ENCODE data around the gene CREB3.

Gene CREB3

DNA sequence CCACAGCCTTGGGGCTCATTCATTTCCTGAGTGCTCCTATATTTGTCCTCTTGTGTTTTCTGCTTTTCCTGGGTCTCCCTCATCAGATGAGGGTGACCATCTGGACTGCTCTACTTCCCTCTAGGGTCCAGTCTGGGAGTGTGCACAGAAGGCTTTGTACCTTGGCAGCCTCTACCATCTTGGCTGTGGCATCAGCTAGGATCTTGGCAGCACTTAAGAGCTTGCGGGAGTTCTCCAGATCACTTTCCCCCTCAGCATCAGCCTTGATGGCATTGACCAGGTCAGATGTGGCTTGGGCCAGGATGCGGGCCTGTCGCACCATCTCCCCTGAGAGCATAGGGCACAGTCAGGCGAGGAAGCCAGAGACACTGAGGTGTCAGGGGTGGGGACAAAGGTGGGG, 16.2 kb upstream of the CREB3 start:
- peaks cover 7% of the 10 kb centered on the region; the same call in 1 of the 2 replicates for H4K20me1 ChIP-seq (ENCODE audit: insufficient read depth, low read length)
- H3K9ac ChIP-seq (ENCODE audit: low read depth, low read length): no peak overlapping the region
- peaks cover 99% of the 10 kb centered on the region for H3K36me3 ChIP-seq (ENCODE audit: insufficient read depth, low read length)
- no peaks in the 10 kb centered on the region for H3K79me2 ChIP-seq (ENCODE audit: insufficient read depth, low read length)
- no peaks in the 10 kb centered on the region for H3K27me3 ChIP-seq (ENCODE audit: insufficient read depth, low read length, poor library complexity)
- no peaks in the 10 kb centered on the region for H3K9me3 ChIP-seq (ENCODE audit: insufficient read depth, low read length, severe bottlenecking)
- no peak overlapping the region for H3K4me2 ChIP-seq (ENCODE audit: insufficient read depth, low read length)
- H3K4me3 ChIP-seq (ENCODE audit: low read depth in 1 of 2, low read length in 2 of 2): no peak overlapping the region
- DNase-seq (no peak), ATAC-seq (ENCODE audit: insufficient read depth, low read depth) (no peak)
- no peak overlapping the region for H2AFZ ChIP-seq (ENCODE audit: low read depth, low read length)
- TF ChIP-seq EZH2 (IDR thresholded peaks at IDR 0.05; ENCODE audit: borderline replicate concordance, low read depth, low read length, severe bottlenecking): no peak
- TF ChIP-seq, protein P1, sequence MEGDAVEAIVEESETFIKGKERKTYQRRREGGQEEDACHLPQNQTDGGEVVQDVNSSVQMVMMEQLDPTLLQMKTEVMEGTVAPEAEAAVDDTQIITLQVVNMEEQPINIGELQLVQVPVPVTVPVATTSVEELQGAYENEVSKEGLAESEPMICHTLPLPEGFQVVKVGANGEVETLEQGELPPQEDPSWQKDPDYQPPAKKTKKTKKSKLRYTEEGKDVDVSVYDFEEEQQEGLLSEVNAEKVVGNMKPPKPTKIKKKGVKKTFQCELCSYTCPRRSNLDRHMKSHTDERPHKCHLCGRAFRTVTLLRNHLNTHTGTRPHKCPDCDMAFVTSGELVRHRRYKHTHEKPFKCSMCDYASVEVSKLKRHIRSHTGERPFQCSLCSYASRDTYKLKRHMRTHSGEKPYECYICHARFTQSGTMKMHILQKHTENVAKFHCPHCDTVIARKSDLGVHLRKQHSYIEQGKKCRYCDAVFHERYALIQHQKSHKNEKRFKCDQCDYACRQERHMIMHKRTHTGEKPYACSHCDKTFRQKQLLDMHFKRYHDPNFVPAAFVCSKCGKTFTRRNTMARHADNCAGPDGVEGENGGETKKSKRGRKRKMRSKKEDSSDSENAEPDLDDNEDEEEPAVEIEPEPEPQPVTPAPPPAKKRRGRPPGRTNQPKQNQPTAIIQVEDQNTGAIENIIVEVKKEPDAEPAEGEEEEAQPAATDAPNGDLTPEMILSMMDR (IDR thresholded peaks at IDR 0.05; ENCODE audit: borderline replicate concordance, extremely low read depth, low read length, poor library complexity, severe bottlenecking): no peak
- H3K27ac ChIP-seq (ENCODE audit: low read length): no peak overlapping the region
- no peaks in the 10 kb centered on the region for H3K4me1 ChIP-seq (ENCODE audit: insufficient read depth, low read length)

DNA sequence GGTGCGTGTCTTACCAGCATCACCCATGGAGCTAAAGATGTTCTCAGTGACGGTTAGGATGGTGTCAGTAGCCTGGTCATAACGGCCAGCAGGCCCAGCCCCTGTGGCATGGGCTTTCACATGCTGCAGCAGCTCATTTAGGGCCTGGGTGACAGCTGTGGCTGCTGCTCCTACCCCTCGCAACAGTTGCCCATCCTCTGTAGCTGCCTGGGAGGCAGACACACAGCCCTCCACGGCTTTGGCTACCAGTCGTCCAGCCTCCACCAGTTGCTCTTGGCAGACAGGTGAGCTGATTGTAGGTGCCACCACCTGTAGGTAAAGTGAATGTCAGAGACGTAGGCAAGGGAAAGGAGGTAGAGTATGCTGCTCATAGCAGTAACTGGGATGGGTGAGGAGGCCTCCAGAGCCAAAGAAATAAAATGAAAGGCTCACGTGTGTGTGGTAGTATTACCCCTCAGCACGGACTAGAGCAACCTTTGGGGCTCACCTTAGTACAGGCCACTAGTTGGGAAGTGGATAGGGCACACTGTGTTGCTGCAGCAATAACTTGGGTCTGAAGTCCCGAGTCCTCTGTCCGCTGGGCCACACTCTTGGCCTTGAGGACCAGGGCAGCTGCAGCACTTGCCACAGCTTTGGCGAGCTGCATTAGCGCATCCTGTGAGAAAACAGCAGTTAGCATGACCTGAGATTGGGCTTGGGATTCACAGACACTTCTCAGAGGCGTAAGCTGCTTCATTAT, 15.2 kb upstream of the CREB3 start:
- no peak overlapping the region for H2AFZ ChIP-seq (ENCODE audit: low read depth, low read length)
- no peak overlapping the region for H3K9ac ChIP-seq (ENCODE audit: low read depth, low read length)
- H3K4me1 ChIP-seq (ENCODE audit: insufficient read depth, low read length): no peaks in the 10 kb centered on the region
- TF ChIP-seq, protein P1 (IDR thresholded peaks at IDR 0.05; ENCODE audit: borderline replicate concordance, extremely low read depth, low read length, poor library complexity, severe bottlenecking): no peak
- no peak for TF ChIP-seq EZH2 (IDR thresholded peaks at IDR 0.05; ENCODE audit: borderline replicate concordance, low read depth, low read length, severe bottlenecking)
- H3K27ac ChIP-seq (ENCODE audit: low read length): no peak overlapping the region
- no peaks in the 10 kb centered on the region for H3K9me3 ChIP-seq (ENCODE audit: insufficient read depth, low read length, severe bottlenecking)
- no peak overlapping the region for H3K4me3 ChIP-seq (ENCODE audit: low read depth in 1 of 2, low read length in 2 of 2)
- no peaks in the 10 kb centered on the region for H3K79me2 ChIP-seq (ENCODE audit: insufficient read depth, low read length)
- ATAC-seq (ENCODE audit: insufficient read depth, low read depth) (no peak), DNase-seq (no peak)
- H3K4me2 ChIP-seq (ENCODE audit: insufficient read depth, low read length): no peak overlapping the region
- H4K20me1 ChIP-seq (ENCODE audit: insufficient read depth, low read length): peaks cover 4% of the 10 kb centered on the region; the same call in 1 of the 2 replicates
- no peaks in the 10 kb centered on the region for H3K27me3 ChIP-seq (ENCODE audit: insufficient read depth, low read length, poor library complexity)
- peaks cover 99% of the 10 kb centered on the region for H3K36me3 ChIP-seq (ENCODE audit: insufficient read depth, low read length)

DNA sequence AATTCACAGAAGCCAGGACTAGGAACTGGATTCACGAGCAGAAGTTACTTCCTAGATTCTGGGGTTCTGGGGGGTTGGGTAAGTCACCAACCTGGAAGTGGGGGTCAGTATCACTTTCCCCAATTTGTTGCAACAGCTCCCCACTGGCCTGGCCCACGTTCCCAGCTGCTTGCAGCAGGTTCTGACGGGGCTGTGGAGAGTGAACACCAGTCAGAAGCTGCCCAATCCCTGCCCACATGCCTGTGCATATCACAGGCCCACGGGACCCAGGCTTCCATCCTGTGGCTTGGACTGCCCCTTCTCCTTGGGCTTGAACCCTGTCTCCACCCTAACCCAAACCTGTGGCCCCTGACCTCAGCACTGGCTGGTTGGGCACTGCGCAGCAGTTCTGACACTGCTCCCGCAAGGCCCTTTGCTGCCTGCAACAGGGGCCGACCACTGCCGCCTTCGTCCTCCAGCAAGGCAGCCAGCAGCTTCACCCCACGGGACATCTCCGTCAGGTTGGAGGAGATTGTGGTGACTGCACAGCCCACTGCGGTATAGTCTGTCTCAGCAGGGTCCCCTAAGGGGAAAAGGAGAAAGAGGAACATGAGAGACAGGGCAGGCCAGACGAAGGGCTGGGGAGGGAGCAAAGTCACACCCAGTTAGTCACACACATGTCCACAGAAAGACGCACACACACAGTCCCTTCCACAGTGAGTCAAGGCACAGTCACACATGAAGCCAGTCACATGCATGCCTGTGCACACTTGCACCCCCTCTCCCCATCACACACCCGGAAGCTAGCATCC, 13.6 kb upstream of the CREB3 start:
- ATAC-seq (ENCODE audit: insufficient read depth, low read depth): no peak
- no peaks in the 10 kb centered on the region for H3K27me3 ChIP-seq (ENCODE audit: insufficient read depth, low read length, poor library complexity)
- DNase-seq: no peak
- H3K27ac ChIP-seq (ENCODE audit: low read length): no peak overlapping the region
- no peak overlapping the region for H3K9ac ChIP-seq (ENCODE audit: low read depth, low read length)
- H3K4me2 ChIP-seq (ENCODE audit: insufficient read depth, low read length): no peak overlapping the region
- H3K9me3 ChIP-seq (ENCODE audit: insufficient read depth, low read length, severe bottlenecking): no peaks in the 10 kb centered on the region
- H3K36me3 ChIP-seq (ENCODE audit: insufficient read depth, low read length): peaks cover 99% of the 10 kb centered on the region
- H4K20me1 ChIP-seq (ENCODE audit: insufficient read depth, low read length): peaks cover 4% of the 10 kb centered on the region; the same call in 1 of the 2 replicates
- TF ChIP-seq EZH2 (IDR thresholded peaks at IDR 0.05; ENCODE audit: borderline replicate concordance, low read depth, low read length, severe bottlenecking): no peak
- TF ChIP-seq, protein P1 (IDR thresholded peaks at IDR 0.05; ENCODE audit: borderline replicate concordance, extremely low read depth, low read length, poor library complexity, severe bottlenecking): no peak
- H3K4me3 ChIP-seq (ENCODE audit: low read depth in 1 of 2, low read length in 2 of 2): no peak overlapping the region
- no peak overlapping the region for H2AFZ ChIP-seq (ENCODE audit: low read depth, low read length)
- no peaks in the 10 kb centered on the region for H3K4me1 ChIP-seq (ENCODE audit: insufficient read depth, low read length)
- H3K79me2 ChIP-seq (ENCODE audit: insufficient read depth, low read length): no peaks in the 10 kb centered on the region

All from DND-41 (cell line).